Measurements from ENCODE around the gene ATMIN. TPM values are rescaled to one million over a fixed set of nuclear protein-coding genes. Genes with fewer than 3 reads are reported as not detected.

The ATMIN gene
- total and polyA plus RNA-seq, 2 of the 13 experiments (the other 11 are each of a cell fraction or from before 2014, with no cell fraction given) = 34.6 to 60.4 TPM

- peak; percentile 39; the same call in 1 of the 2 replicates for TF ChIP-seq NFKBIZ (CRISPR knock-in tag; IDR thresholded peaks at IDR 0.05)
- no peak for TF ChIP-seq MLLT10 (CRISPR knock-in tag; IDR thresholded peaks at IDR 0.05)
- peak; percentile 41; the same call in 1 of the 2 replicates for TF ChIP-seq NCOR1 (IDR thresholded peaks at IDR 0.05; ENCODE audit: borderline replicate concordance, low read length)
- no peak for TF ChIP-seq SMARCC2 (IDR thresholded peaks at IDR 0.05)
- no peak; the same call in 1 of the 2 replicates for TF ChIP-seq ZNF616 (CRISPR knock-in tag; IDR thresholded peaks at IDR 0.05; ENCODE audit: low read depth)
- no peak for TF ChIP-seq U2AF1 (optimal IDR thresholded peaks at IDR 0.05; ENCODE audit: low read depth, low read length)
- TF ChIP-seq ZHX1 (CRISPR knock-in tag; IDR thresholded peaks at IDR 0.05; ENCODE audit: low read depth) = peak; percentile 76
- 0 out of 2 replicates have a peak, but pooled peaks have one; percentile 73 for TF ChIP-seq ZNF619 (CRISPR knock-in tag; IDR thresholded peaks at IDR 0.05)
- peak; percentile 64; the same call in 1 of the 2 replicates for TF ChIP-seq HNRNPL (IDR thresholded peaks at IDR 0.05; ENCODE audit: low read depth, low read length)
- peak; percentile 7; the same call in 1 of the 2 replicates for TF ChIP-seq ZBTB26 (CRISPR knock-in tag; IDR thresholded peaks at IDR 0.05; ENCODE audit: borderline replicate concordance)
- peak; percentile 98 for TF ChIP-seq E2F5 (CRISPR knock-in tag; conservative IDR thresholded peaks at IDR 0.05)
- TF ChIP-seq ZNF816 (CRISPR knock-in tag; IDR thresholded peaks at IDR 0.05; ENCODE audit: borderline replicate concordance) = peak; percentile 93
- TF ChIP-seq ZBTB4 (CRISPR knock-in tag; IDR thresholded peaks at IDR 0.05; ENCODE audit: borderline replicate concordance) = peak; percentile 25; the same call in 1 of the 2 replicates
- TF ChIP-seq SP4 (CRISPR knock-in tag; IDR thresholded peaks at IDR 0.05) = peak; percentile 88
- no peak for TF ChIP-seq RARG (CRISPR knock-in tag; IDR thresholded peaks at IDR 0.05; ENCODE audit: low read depth)
- TF ChIP-seq ATF7-NPFF (CRISPR knock-in tag; IDR thresholded peaks at IDR 0.05; ENCODE audit: low read depth) = peak; percentile 61
- no peak for TF ChIP-seq ZFP36 (IDR thresholded peaks at IDR 0.05; ENCODE audit: borderline replicate concordance, low read depth, low read length, partially characterized antibody)
- TF ChIP-seq ZFX (CRISPR knock-in tag; IDR thresholded peaks at IDR 0.05; ENCODE audit: low read depth) = peak; percentile 82; the same call in 1 of the 2 replicates
- no peak; the same call in 1 of the 2 replicates for TF ChIP-seq PAWR (CRISPR knock-in tag; IDR thresholded peaks at IDR 0.05; ENCODE audit: borderline replicate concordance)
- peak; percentile 23 for TF ChIP-seq SKI (IDR thresholded peaks at IDR 0.05; ENCODE audit: partially characterized antibody)
Measured at GRCh38 chr16:81006813-81007695, 28.6 kb upstream of the ATMIN start, which contains the start of the genes CENPN and CMC2 (continued).
